NCI-H1048 (cell line): Measurements from ENCODE around the gene KRTAP12-1.
"Not testable (repeated sequence)": the region's sequence is repeated elsewhere in the genome, so short reads cannot be mapped to it uniquely, and the experiment has no call there.

Experiments used
- DNase-seq: peaks from one replicate; lab custom pipeline; 2025; lab: John Stamatoyannopoulos, UW

Gene KRTAP12-1

DNA sequence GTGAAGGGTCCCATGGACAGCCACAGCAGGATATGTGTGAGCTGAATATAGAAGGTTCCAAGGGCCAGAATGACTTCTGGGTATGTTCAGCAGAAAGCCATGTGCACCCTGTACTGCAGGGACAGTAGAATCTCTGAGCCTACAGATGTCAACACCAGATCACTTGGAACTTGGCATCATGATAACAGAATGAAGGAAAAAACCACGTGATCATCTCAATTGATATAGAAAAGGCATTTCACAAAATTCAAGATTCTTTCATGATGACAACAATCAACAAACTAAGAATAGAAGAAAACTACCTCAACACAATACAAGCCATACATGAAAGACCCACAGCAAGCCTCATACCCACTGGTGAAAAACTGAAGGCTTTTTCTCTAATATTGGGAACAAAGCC lies 14.4 kb downstream of the KRTAP12-1 start:
- DNase-seq = no peak

DNA sequence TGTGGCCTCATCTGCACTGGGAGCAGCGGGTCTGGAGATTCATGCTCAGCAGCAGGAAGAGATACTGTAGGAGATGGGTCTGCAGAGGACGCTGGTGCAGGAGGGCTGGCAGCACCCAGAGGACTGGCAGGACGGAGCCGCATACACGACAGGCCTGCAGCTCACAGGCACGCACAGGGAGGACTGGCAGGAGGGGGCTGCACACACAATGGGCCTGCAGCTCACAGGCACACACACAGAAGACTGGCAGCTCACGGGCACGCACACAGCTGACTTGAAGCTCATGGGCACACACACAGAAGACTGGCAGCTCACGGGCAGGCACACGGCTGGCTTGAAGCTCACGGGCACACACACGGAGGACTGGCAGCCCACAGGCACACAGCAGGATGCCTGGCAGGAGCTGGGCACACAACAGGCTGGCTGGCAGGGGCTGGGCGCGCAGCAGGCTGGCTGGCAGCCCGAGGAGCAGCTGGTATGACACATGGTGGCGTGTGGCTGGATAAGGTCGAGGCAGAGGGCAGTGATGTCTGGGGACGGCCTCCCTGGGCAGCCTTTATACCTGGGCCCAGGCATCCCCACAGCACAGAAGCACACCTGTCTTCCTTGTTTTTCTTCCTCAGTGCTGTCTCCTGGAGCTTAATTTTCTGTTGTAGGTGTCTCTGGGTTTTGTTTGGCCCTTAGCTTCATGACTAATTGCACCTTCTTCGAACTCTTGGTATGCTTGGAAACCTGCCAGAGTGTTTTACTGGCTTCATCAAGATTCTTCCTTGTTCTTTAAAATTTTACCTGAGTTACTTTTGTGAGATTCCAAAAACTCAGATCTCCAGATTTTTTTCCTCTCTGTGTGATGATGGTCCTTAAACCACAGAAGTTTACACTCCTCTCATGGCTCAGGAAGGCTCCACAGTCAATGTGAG lies 15.3 kb downstream of the KRTAP12-1 start, which contains the start of gene KRTAP12-2:
KRTAP12-2 (minus strand) TSS at position 527 of the 920 bp plus-strand sequence; CDS start at position 486, 41 bp downstream.
- DNase-seq = no peak

DNA sequence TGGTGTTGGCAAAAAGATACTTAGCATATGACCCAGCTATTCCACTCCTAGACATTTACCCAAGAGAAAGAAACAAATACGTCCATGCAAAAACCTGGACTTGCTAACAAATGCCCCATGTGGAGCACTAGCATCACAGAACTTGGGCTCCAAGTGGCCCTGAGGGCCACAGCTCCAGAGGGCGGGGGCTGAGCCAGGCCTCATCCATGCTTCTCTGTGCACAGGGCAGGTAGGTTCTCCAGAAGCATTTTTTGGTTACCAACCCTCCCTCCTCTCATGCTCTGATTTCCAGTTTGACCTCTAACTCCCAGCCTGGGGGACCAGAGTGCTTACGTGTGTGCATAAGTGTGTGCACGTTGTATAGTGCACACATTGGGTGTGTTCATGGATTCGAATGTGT lies 17.3 kb downstream of the KRTAP12-1 start:
- no peak for DNase-seq

DNA sequence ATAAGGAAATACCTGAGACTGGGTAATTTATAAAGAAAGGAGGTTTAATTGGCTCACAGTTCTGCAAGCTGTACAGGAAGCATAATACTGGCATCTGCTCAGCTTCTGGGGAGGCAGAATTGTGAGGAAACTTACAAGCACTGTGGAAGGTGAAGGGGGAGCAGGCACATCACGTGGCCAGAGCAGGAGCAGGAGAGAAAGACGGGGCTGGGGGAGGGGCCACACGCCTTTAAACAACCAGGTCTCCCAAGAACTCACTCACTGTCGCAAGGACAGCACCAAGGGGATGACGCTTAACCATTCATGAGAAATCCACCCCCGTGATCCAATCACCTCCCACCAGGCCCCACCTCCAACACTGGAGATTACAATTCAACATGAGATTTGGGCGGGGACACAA lies 20.4 kb downstream of the KRTAP12-1 start:
- not testable (repeated sequence) for DNase-seq

DNA sequence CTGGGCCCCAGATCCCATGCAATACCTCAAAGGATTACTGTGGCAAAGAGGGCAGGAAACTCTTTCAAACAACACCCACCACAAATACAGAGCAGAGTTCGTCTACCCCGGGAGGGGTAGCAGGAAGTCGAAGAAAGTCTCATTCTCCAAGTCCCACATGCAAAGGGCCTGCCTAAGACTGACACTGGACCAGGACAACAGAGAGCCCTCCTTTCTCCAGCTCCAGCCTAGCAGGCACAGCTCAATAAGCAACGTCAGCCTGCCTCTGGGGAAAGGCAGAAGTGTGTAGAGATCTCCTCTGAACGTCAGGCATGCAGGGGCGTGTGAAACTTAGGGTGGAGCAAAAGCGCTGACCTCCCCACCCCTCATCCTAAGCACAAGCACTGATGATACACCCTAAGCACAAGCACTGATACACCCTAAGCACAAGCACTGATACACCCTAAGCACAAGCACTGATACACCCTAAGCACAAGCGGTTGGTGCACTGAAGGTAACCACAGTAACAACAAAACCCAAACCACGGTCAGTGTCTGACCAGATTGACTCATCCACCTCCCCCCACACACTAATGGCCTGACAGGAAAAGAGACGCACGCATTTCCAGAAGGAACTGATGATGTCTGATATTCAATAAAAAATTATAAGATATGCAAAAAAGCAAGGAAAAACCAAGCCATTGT lies 22.9 kb downstream of the KRTAP12-1 start:
- no peak for DNase-seq

DNA sequence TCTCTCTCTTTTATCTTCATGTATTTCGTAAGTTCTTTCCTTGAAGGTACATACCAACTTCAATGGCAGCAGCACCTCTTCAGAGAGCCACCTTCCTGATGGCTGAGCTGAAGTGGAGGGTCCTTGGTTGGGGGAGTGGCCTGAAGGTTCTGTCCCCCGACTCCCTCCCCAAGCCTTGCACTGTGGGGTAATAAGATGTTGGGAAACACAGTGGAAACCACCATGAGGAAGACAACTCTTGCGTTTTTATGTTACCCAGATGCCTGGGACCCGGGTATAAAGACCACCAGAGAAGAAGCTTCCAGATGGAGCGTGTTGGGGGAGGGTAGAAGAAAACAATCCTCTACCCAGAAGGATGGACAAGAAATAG lies 23.4 kb downstream of the KRTAP12-1 start:
- no peak for DNase-seq

DNA sequence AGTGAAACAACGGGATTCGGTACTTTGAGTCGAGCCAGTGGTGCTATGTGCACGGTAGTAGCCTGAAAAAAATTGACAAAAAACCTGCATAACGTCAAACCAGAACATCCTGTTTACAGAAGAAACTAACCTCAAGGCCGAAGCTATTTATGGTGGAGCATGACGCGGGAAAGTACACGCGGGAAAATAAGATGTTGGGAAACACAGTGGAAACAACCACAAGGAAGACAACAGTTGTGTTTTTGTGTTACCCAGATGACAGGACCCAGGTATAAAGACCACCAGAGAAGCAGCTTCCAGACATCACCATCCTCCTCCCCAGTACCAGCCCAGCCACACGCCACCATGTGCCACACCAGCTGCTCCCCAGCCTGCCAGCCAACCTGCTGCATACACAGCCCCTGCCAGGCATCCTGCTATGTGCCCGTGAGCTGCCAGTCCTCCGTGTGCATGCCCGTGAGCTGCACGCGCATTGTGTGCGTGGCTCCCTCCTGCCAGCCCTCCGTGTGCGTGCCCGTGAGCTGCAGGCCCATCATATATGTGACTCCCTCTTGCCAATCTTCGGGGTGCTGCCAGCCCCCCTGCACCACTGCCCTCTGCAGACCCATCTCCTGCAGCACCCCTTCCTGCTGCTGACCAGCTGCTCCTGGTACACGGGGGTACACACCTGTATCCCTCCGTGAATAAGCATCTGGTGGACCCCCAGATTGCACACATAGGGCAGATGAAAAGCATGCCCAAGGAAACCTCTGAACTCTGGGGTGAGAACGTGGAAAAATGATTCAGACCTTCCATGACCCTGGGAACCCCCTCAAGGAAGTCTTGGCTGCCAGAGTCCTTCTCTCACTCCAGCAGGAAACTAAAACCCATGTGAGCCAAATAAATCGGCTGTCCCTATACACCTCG lies 24.1 kb downstream of the KRTAP12-1 start, which contains the start of gene KRTAP12-3:
KRTAP12-3 (plus strand) TSS at position 298 of the 906 bp plus-strand sequence; CDS start at position 346, 48 bp downstream.
- DNase-seq = no peak

DNA sequence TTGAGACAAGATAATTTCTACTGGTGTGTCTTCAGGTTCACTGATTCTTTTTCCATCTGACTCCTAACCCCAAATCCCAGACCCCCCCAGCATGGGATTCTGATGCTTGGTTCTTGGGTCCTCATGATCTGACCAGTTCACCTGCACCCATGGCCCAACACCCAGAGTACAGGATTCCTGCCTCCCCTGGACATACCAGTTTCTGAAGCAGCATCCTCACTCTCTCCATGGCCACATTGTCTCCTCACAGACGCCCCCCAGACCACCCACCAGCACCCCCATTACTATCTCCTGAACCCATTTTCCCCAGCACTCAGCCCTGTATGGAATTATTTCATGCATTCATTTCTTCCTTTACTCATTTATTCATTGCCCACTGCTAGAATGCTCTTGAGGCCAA lies 25.1 kb downstream of the KRTAP12-1 start:
- DNase-seq = no peak

DNA sequence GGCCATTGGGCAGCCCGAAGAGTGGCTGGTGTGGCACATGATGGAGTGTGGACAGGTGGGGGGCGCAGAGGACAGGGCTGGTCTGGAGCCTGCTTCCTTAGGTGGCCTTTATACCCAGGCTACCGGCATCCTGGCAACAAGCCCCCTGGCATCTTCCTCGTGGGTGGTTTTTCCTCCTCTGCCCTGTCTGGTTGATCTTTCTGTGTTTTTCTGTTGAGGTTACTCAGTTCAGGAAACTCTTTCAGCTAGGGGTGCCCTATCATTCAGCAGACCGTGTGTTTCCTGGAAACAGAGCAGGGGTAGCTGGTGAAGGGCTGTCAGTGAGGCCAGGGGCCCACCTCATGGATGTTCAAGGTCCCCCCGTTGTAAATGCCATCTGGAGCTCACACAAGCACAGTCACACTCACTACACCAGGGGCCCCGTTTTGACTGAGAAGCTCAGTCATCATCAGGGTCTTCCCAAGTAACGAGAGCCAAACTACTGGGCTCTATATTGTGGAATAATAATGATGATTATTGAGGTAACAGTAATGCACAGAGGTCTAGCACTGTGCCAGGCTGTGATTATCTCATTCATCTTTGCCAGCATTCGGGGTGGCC lies 27.3 kb downstream of the KRTAP12-1 start, which contains the start of gene KRTAP12-4:
KRTAP12-4 (minus strand) TSS at position 84 of the 600 bp plus-strand sequence; CDS start at position 39, 45 bp downstream.
- no peak for DNase-seq

DNA sequence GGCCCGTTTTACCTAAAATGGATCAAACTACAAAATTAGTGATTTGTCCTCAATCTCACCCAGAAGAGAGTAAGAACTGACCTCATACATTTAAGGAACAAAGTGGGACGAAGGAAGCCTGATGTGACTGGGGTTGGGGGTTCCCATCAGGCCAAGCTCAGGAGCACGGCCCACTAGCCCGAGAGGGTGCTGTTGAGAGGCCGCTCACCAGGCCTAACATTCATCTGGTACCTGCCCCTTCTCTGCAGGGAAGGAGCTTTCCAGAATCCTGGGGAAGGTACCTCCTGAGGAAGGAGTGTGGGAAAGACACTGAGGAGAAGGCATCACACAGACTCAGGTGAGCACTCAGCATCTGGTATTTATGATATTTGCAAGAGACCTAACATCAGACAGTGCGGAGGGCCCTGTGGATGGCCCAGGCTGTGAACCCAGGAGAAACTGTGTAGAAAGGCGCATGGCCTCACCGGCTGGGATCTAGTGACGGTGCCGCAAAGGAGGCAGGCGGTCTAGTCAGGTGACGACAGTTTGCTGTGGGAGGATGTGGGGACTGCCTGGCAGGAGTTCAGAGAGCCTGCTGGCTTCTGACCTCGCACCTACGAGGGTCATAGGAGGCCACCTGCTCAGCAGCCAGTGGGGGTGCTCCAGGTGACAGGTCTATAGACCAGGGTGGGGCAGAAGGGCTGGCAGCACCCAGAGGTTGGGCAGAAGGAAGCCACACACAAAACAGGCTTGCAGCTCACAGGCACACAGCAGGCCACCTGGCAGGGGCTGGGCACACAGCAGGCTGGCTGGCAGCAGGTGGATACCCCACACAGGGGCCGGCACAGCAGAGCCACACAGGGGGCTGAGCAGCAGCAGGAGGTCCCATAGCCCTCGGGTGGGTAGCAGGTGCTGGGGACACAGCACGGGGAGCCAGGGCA lies 28.0 kb downstream of the KRTAP12-1 start:
- no peak for DNase-seq

DNA sequence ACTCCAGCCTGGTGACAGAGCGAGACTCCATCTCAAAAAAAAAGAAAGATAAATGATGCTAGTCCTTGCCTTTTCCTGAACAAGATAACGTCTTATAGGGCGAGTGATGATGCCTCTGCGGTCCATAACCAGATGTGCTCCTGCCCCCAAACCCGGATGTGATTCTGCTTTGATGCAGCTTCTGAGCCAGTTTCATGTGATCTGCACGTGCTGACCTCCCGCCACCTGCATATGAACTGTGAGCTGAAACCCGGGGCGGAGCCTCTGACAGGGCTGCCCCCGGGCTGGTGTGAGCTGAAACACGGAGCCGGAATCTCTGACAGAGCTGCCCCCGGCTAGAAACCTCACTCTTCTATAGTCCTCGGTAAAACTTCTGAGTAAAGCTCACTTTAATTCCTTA lies 28.8 kb downstream of the KRTAP12-1 start:
- DNase-seq = no peak

DNA sequence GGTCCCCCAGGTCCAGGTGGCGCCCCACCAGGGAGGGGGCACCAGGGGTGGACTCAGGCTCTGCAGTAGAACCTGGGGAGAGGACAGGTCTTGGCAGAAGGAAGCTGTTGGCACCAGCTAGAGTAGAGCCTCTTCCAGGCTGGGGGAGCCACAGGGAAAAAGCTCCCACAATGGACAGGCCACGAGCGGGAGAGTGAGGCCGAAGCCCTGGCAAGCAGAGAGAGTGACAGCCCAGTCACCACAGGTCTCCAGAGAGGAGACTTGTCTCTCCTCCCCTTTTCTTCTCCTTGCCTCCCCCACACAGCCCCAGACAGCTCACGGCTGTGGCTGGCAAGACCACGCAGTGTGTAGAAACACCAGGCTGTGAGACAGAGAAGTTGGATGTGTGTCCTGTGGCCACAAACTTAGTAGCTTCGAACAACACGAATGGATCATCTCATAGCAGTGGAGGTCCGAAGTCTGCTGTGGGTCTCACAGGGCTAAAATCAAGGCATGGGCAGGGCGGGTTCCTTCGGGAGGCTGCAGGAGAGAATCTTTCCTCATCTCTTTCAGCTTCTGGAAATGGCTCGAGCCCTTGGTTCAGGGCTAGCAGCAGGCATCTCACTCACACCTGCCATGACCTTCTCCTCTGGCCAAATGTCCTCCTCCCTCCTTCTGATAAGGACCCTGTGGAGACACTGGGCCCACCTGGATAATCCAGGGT lies 30.8 kb downstream of the KRTAP12-1 start:
- DNase-seq = no peak

DNA sequence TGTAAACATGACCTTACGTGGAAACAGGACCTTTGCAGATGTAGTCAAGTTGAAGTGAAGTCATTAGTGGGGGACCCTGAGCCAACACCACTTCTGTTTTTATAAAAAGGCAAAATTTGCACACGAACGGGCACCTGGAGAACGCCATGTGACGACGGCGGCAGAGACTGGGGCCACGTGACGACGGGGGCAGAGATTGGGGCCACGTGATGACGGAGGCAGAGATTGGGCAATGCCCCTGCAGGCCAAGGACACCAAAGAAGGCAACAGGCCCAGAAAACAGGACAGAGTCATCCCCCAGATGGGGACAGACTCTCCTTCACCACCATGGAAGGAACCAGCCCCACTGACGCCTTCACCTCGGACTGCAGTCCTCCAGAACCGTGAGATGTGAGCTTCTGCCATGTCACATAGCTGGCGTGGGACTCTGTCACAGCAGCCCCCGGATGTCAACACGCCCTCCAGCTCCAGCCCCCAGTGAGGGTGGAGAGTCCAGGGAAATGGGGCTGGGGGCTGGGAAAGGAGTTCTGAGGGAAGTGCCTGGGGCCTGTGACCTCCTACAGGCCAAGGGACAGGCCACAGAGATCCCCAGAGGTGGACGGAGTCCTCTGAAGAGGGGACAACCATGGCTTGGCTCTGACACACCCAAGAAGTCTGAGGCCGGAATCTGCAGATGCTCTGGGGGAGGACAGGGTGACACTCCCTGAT lies 31.5 kb downstream of the KRTAP12-1 start:
- DNase-seq = no peak

DNA sequence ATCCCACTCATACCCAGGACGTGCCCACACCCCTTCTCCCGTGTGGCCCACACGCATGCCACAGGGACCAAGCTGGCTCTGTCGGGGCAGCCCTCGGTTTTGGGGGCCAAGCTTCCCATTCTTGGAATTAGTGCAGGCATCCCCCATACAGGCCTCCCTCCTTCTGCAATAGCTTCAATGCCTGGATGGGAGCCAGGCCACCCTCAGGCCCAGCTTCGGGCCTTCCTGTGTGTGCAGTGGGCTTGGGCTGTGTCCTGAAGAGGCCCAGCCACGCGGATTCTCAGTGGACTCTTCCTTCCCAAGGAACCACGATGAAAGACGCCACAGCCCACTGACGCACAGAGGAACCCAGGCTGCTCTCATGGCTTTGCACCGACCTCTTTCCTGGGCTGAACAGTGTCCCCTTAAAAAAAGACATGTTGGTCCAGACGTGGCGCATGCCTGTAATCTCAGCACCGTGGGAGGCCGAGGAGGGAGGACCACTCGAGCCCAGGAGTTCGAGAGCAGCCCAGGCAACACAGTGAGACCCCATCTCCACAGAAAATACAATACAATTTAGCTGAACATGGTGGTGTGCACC lies 32.4 kb downstream of the KRTAP12-1 start:
- no peak for DNase-seq

DNA sequence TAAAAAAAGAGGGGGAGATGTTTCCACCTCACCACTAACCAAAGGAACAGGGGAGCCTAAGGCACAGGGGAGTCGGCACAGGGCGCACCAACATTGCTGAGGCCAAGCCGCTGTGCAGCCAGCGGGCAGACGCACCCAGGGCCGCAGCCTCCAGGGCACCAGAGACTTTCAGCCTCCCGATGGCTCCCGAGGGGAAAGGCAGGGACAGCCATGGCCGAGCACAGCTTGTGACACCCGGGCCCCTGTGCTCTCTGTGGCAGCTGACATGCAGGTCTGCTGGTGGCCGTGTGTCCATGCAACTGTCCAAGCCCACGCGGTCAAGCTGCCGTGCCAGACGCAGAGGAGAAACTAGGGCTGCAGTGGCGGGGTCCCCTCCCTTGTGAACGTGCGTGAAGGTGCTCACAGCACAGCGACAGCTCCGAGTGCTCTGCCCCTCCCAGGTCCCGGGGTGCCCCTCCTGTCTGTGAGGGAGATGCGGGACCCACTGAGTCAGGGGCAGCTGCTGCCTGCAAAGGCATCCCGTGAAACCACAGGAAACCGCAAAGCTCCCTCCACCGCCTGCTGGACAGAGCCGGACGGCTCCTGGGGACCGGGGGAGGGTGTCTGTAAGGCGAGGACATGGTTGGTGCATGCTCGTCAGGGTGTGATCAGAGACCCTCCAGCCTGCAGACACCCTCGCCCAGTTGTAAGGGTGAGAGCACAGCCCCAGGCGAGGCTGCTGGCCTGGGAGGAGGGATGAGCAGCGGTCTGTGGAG lies 33.2 kb downstream of the KRTAP12-1 start:
- no peak for DNase-seq

DNA sequence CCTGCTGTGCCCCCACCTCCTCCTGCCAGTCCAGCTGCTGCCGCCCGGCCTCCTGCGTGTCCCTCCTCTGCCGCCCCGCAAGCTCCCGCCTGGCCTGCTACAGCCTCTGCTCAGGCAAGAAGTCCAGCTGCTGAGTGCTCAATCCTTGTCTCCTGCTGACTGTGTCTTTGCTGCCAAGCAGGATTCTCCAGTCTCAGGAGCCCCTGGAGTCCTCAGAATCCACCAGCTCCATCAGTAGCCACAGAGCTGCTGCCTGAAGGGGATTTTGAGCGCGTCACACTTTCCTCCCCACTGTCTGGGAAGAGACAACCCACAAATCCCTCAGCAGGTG lies 34.8 kb downstream of the KRTAP12-1 start:
- DNase-seq = no peak

DNA sequence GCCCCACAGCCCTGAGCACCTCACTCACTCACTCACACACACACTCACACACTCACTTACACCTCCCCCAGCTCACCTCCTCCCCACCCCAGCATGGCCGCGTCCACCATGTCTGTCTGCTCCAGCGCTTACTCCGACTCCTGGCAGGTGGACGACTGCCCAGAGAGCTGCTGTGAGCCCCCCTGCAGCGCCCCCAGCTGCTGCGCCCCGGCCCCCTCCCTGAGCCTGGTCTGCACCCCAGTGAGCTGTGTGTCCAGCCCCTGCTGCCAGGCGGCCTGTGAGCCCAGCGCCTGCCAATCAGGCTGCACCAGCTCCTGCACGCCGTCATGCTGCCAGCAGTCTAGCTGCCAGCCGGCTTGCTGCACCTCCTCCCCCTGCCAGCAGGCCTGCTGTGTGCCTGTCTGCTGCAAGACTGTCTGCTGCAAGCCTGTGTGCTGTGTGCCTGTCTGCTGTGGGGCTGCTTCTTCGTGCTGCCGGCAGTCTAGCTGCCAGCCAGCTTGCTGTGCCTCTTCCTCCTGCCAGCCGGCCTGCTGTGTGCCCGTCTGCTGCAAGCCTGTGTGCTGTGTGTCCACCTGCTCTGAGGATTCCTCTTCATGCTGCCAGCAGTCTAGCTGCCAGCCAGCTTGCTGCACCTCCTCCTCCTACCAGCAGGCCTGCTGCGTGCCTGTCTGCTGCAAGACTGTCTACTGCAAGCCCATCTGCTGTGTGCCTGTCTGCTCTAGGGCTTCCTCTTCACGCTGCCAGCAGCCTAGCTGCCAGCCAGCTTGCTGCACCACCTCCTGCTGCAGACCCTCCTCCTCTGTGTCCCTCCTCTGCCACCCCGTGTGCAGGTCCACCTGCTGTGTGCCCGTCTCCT lies 35.4 kb downstream of the KRTAP12-1 start, which contains the start of gene KRTAP10-11:
KRTAP10-11 (plus strand) TSS at position 49 of the 856 bp plus-strand sequence; CDS start at position 94, 45 bp downstream.
- DNase-seq = not testable (repeated sequence)
